ENCODE results near the gene CACNA1A. TPM values are rescaled to one million over a fixed set of nuclear protein-coding genes. Genes with fewer than 3 reads are reported as not detected.

Gene CACNA1A
- total RNA-seq, 2 experiments from 2014 or later = 0.21 to 0.44 TPM

- ChIA-PET CTCF (interaction anchor here (0.8 kb wide), 1 partner anchor 20 kb away, joined by 3 read pairs; no protein-coding TSS in a partner anchor), POLR2A (no interaction called here)
These were observed 211.3 kb downstream of the CACNA1A start for GRCh38 chr19:13294812-13295567.

GRCh38 chr19:13291913-13292312 is 214.4 kb downstream of the CACNA1A start:
- ChIA-PET POLR2A (no interaction called here), CTCF (interaction anchor here (5.0 kb wide), 1 partner anchor 13 kb away, joined by 14 read pairs; no protein-coding TSS in a partner anchor)

DNA sequence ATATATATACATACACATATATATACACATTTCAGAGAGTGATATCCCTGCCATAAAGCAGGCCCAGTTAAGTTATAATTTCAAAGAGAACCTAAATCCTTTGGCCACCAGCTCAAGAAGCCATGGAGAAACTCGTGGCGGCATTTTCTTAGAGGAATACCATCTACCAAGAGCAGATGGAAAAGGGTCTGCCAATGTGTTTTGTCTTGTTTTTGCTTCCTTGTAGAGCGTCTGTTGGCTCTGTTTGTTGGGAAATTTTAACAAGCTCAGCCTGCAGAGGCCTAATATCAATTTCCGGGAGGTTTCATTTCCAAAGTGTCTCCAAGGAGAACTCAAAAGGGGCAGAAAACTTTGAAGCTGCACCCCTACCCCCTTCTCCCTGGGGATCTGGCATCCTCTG is 215.5 kb downstream of the CACNA1A start:
- ChIA-PET POLR2A (no interaction called here), CTCF (interaction anchor here (0.7 to 5.0 kb wide), 2 partner anchors 12 to 235 kb away, joined by 3 to 14 read pairs; no protein-coding TSS in a partner anchor)

DNA sequence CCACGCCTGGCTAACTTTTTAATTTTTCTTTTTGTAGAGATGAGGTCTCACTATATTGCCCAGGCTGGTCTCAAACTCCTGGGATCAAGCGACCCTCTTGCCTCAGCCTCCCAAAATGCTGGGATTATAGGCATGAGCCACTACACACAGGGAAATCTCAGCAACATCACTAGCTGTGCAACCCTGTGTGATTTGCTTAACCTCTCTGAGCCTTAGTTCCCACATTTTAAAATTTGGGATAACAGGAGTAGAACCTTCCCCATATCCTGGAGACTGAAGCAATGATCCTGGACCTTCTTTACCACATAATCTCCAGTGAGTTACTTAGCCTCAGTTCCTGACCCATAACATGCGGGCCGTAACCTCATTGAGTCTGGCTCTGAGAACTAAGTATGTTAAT is 217.0 kb downstream of the CACNA1A start:
- ChIA-PET CTCF (interaction anchor here (0.6 to 5.0 kb wide), 2 partner anchors 11 to 183 kb away, joined by 3 to 14 read pairs; no protein-coding TSS in a partner anchor), POLR2A (no interaction called here)

DNA sequence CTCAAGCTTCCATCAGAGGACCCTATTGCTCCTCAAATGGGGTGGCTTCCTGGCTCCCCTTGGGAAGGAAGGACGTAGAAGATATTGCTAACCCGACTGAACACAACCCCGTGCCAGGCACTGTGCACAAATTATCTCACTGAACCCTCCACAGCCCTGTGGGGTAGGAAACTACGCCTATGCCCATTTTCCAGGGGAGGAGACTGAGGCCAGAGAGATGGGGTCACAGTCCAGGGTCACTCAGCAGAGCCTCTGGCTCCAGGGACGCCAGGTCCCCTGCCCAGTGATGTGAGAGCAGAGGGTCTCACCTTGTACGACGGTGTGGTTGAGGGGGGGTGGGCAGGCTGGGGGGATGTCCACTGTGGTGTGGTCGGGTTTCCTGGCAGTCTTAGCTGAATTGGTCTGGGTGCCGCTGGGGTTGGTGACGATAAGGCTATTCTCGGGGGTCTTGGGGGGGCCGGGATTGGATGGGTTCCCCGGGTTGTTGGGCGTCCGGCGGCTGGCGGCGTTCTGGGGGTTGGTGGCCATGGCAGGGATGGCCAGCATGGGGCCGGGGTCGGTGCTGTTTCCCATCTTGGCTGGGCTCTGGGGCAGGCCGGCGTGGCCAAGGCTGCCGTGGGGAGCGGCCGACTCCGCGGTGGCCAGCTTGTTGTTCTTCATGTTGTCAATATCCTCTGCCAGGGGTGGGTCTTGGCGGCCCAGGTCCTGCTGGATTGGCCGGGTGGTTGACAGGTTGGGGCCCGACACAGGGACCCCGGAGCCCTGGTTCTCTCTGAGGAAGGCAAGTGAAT is 219.9 kb downstream of the CACNA1A start:
- CTCF ChIA-PET = interaction anchor here (0.7 kb wide), 1 partner anchor 156 kb away, joined by 3 read pairs; no protein-coding TSS in a partner anchor
- POLR2A ChIA-PET = no interaction called here

DNA sequence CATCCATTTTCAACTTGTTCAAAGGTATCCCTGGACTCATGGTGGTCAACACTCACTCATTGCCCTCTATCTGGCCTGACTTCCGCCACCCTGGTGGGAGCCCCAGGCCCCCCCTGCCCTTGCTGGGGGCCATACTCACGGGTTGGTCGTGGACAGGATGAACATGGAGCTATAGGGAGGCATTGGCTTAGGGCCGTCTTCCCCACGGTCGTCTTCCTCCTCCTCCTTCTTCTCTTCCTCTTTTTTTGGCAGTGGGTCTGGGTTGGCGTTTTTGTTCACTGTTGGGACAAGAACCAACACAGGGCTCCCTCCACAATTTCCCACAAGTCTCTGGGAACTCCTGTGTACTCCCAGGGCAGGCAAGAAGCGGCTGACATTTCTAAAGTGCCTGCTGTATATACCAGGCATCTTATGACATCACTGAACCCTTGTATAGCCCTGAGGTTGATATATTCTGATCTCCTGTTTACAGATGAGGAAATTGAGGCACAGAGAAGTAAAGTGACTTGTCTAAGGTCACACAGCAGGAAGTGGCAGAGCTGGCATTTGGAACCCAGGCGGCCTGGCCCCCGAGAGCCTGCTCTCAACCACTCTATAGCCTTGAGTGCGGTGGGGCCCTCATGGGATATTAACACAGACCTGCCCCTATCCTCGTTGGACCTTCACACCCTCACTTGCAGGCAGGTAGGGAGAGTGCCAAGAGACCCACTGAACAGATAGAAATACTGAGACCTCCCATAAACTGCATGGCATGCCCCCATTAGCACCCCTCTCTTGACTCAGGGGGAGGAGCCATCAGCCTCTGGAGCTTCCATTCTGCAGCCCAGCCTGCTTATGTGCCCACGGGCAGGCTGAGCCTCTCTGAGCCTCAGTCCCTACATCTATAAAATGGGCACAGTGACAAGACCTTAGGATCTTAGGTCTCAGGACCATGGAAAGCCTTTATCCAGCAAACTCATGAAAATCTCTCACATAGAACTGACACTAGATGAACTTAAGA is 221.1 kb downstream of the CACNA1A start:
- POLR2A ChIA-PET = interaction anchor here (0.6 kb wide), 1 partner anchor 304 kb away, joined by 3 read pairs; no protein-coding TSS in a partner anchor
- CTCF ChIA-PET = no interaction called here

- CTCF ChIA-PET = interaction anchor here (0.5 kb wide), 1 partner anchor 1742 kb away, joined by 3 read pairs; no protein-coding TSS in a partner anchor
- POLR2A ChIA-PET = no interaction called here
These were observed 222.4 kb downstream of the CACNA1A start for GRCh38 chr19:13283871-13284270.

DNA sequence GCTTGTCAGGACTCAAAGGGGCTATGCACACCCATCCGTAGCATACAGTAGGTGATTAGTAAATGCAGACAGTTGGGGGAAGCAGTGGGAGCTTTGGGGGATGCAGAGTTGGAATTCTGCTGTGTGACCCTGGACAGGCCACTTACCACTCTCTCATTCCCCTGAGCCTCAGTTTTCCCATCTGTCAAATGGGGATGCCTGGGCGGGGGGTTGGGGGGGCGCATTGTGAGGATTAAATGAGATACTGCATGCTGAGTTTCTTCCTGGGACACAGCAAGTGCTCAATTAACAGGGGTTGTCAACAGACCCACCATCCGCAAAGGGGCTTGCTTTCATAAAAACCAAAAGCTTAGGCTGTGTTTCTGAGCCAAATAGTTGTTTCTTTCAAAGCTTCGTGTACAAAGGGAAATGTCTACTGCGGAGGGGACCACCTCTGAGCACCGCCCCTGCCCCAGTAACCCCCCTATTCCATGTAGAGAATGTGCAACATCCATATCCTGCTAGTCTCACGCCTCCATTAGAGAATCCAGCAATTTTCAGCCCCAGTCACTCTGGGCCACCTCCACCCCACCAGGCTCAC is 223.7 kb downstream of the CACNA1A start:
- CTCF ChIA-PET = no interaction called here
- POLR2A ChIA-PET = no interaction called here

DNA sequence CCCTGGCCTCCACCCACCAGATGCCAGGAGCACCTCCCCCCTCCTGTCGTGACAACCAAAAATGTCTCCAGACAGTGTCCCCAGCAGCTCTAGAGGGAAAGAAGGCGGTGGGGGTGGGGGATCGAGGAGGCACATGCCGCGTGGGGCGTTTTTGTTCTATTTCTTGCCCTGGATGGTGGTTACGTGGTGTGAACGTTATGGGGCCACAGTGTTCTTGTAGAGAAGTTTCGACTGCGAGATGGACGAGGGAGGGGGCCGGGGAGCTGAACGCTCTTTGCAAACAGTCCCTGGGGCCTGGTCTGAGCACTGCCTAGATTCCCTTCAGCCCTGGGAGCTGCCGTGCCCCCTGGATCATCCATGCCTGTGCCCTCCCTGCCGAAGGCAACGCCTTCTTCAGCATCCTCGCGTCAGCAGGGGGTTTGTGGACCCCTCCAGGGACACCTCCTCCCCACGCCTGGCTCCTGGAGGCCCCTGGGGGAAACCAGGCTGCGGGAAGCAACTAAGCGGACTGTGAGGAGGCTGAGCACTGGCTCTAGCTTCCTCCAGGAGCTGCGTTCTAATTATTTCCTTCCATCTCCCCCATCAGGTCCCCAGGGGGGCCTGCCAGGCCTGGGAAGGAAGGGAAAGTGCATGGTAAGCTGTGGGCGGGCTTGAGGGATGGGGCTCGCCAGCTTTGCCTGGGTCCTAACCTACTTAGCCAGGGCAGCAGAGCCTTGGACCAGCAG is 224.6 kb downstream of the CACNA1A start:
- POLR2A ChIA-PET = no interaction called here
- CTCF ChIA-PET = interaction anchor here (0.8 to 1.8 kb wide), 3 partner anchors 87 to 308 kb away, joined by 4 to 7 read pairs (median 5); no protein-coding TSS in a partner anchor

DNA sequence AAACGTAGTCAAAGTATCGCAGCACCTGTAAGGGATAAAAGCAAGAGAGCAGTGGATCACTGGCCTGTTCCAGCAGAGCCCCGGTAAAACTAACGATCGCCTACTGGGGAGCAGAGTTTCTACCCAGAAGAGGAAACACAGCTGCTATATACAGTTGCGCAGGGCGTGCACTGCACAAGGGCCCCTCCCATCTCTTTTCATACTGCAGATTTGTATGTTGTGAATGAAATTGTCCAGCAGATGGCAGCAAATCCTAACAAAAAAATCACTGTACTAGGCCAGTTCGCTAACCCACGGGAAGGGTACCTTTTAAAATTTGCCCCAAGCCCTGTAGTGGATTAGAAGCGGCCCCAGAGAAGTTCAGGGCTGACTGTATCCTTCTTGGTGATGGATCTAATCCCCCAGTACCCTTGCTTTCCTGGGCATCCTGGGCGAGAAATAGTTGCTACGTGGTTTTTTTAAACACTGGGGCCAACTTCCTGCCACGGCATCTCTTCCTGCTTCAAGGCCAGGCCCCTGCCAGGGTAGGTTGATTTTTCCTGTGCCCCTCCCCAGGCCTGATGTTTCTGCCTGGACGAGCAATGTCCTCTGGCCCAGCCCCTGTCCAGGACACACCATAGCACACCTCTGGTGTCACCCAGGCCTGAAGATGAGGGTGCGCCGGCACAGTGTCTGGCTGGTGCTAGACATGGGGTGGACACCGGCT is 229.0 kb downstream of the CACNA1A start:
- ChIA-PET CTCF (interaction anchor here (0.6 to 2.2 kb wide), 20 partner anchors 12 to 587 kb away, joined by 3 to 24 read pairs (median 3); no protein-coding TSS in a partner anchor), POLR2A (interaction anchor here (0.7 kb wide), 1 partner anchor 330 kb away, joined by 12 read pairs; no protein-coding TSS in a partner anchor)

DNA sequence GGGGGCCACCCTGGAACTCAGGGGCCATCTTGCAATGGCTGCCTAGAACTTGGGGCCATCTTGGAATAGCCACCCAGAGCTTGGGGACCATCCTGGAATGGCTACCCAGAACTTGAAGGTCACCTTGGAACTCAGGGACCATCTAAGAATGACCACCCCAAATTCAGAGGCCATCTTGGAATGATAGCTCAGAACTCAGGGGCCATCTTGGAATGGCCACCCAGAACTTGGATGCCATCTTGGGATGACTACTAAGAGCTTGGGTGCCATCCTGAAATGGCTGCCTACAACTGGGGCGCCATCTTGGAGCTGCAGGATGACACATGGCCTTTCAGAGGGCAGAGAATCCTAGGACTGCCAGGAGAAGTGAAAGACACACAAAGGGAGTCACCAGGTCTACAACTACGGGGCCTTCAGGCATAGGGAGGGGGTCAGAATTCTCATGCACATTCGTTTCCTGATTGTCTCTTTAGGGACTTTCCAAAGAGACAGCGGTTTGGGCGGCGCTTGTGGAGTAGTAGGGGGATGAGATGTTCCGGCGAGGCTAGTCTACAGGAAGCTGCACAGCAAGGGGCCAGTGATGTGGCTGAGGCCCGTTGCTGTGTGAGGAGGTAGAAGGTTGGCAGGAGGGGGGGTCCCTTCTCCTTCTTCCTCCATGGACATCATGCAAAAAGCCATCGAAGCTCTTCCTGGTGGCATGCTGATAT is 231.1 kb downstream of the CACNA1A start:
- ChIA-PET CTCF (interaction anchor here (0.6 to 1.4 kb wide), 3 partner anchors 19 to 315 kb away, joined by 3 to 7 read pairs (median 5); no protein-coding TSS in a partner anchor), POLR2A (no interaction called here)

DNA sequence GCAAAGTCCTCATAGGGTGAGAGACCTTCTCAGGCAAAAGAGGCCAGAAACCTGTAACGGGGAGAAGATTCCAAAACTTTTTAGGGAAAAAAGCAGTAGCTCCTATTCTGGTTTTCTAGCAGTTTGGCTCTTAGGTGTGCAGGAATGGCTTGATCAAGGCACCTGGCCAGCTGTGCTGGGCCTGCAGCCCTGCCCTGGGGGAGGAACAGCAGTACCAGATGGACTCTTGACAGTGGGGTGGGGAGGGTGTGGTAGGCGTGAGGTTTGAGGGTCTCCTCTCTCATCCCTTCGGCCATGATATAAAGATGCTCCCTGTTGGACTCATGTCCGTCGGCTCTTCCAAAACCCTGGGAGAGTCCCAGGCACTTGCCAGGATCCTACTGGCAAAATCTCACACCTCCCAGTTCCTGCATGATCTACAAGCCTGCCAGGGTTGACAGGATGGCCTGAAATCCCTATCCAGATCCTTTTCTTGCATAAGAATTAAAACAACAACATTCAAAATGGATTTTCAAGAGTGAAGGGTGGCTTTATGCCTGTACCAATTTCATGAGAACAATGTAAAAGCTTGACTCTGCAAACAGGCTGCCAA is 235.7 kb downstream of the CACNA1A start:
- ChIA-PET CTCF (interaction anchor here (1.3 to 2.0 kb wide), 2 partner anchors 8 to 319 kb away, joined by 3 to 5 read pairs; no protein-coding TSS in a partner anchor), POLR2A (interaction anchor here (0.5 kb wide), 1 partner anchor 57 kb away, joined by 5 read pairs; no protein-coding TSS in a partner anchor)

- ChIA-PET CTCF (interaction anchor here (2.0 kb wide), 1 partner anchor 320 kb away, joined by 5 read pairs; no protein-coding TSS in a partner anchor), POLR2A (no interaction called here)
These were observed 236.9 kb downstream of the CACNA1A start for GRCh38 chr19:13269348-13269747.

GRCh38 chr19:13267889-13268288 is 238.4 kb downstream of the CACNA1A start:
- ChIA-PET POLR2A (no interaction called here), CTCF (interaction anchor here (0.7 to 0.9 kb wide), 2 partner anchors 73 to 291 kb away, joined by 4 to 5 read pairs; no protein-coding TSS in a partner anchor)

DNA sequence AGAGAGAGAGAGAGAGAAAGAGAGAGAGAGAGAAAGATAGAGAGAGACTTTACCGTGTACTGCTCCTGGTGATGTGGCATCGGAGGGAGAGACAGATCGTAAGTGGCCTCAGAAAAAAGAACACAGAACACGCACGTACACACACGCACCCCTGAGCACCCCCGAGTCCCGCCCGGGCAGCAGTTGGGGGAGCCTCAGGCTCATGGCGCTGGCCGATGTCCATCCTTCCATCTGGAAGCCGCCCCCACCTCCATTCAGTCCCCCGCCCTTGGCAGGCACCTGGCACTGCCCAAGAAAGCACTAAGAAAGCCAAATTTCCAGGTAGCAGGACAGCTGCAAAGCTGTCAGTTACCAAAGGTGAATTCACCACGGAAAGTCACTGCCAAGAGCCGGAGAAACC is 239.1 kb downstream of the CACNA1A start:
- CTCF ChIA-PET = interaction anchor here (0.9 kb wide), 1 partner anchor 73 kb away, joined by 4 read pairs; no protein-coding TSS in a partner anchor
- POLR2A ChIA-PET = no interaction called here

DNA sequence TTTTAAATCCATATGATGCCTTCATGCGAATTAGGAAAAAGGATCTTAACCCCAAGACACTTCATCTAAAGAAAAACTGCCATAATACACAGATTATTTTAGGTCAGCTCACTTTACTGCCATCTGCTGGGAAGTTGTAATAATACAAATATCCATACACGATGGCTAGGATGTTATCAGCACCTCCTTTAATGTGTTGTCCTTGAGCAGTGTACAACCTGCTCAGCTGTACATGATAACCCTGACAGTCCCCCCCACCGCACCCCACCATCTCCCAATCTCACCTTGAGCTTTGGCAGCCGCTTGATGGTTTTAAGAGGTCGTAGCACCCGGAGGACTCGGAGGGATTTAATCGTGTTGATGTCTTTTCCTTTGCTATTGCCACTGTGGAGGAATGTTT is 243.8 kb downstream of the CACNA1A start:
- ChIA-PET CTCF (interaction anchor here (0.8 to 2.2 kb wide), 11 partner anchors 9 to 297 kb away, joined by 3 to 13 read pairs (median 3); no protein-coding TSS in a partner anchor), POLR2A (interaction anchor here (0.6 to 0.7 kb wide), 3 partner anchors 107 to 1995 kb away, joined by 3 to 6 read pairs (median 4); no protein-coding TSS in a partner anchor)
